H1 (cell line): ENCODE data around the gene RPTN. TPM values are rescaled to one million over a fixed set of nuclear protein-coding genes. Genes with fewer than 3 reads are reported as not detected.

Experiments used
- CBX5 ChIP-seq: fragments of 300-800, 300-1000 bp; sonication (generic); IDR thresholded peaks from 2 replicates; pipeline ENCODE4 v1.7.1; 2016; ENCODE audit warnings: antibody characterized with exemption, low read length, low read depth
- CHD7 ChIP-seq: fragments of 300-600 bp; sonication (generic); IDR thresholded peaks from 2 replicates; pipeline ENCODE4 v1.7.1; 2012; ENCODE audit warnings: low read length, moderate library complexity, mild to moderate bottlenecking, inconsistent platforms; ENCODE audit not compliant: insufficient replicate concordance
- CTBP2 ChIP-seq: IDR thresholded peaks from 2 replicates; pipeline ENCODE4 v1.7.0; 2011; ENCODE audit warnings: borderline replicate concordance, mild to moderate bottlenecking, moderate library complexity, mixed read lengths, low read length; ENCODE audit not compliant: insufficient read depth, insufficient read length
- GABPA ChIP-seq: IDR thresholded peaks from 2 replicates; pipeline ENCODE4 v1.6.1; 2011; ENCODE audit warnings: mild to moderate bottlenecking, low read length, moderate library complexity, borderline replicate concordance; ENCODE audit not compliant: insufficient read depth
- SIX5 ChIP-seq: IDR thresholded peaks from 2 replicates; pipeline ENCODE4 v1.6.1; 2011; ENCODE audit warnings: mild to moderate bottlenecking, low read depth, low read length
- SP1 ChIP-seq: IDR thresholded peaks from 2 replicates; pipeline ENCODE4 v1.6.1; 2011; ENCODE audit warnings: low read depth, low read length
- SP2 ChIP-seq: IDR thresholded peaks from 2 replicates; pipeline ENCODE4 v1.6.1; 2012; ENCODE audit warnings: mild to moderate bottlenecking, low read length, inconsistent platforms
- TCF12 ChIP-seq: IDR thresholded peaks from 2 replicates; pipeline ENCODE4 v1.6.1; 2011; ENCODE audit warnings: low read depth, mild to moderate bottlenecking, low read length
- USF2 ChIP-seq: IDR thresholded peaks from 2 replicates; pipeline ENCODE4 v1.6.1; 2011; ENCODE audit warnings: low read length, improper control_type of control experiment
- polyA plus RNA-seq, 7 experiments: library from polyadenylated mRNA; depleted of rRNA in 3 of 7; stranded (reverse) in 5 of 7; unstranded in 2 of 7; fragments of >200 nt in 5 of 7; fragments of 200-250 nt in 2 of 7; gene quantifications; 1 replicate in 5 of 7; 2 replicates in 1 of 7; 4 replicates in 1 of 7; pipeline versions ENCODE4 v1.2.1 to v1.2.3, GENCODE V29; 2011 to 2013; ENCODE audit warnings: missing spikeins in 2 of 7, mixed read lengths in 2 of 7
- total RNA-seq: library from RNA; stranded (reverse); fragmentation: NEBNext Ultra II Directional; extraction: Animal tissue kit (Norgen Biotek cat#: 25700); gene quantifications from 2 replicates; pipeline ENCODE4 v1.2.1, GENCODE V29; 2021

RPTN gene
- total and polyA plus RNA-seq, 2 of the 8 experiments (the other 6 are each of a cell fraction or from before 2014, with no cell fraction given): not detected

GRCh38 chr1:152197361-152197941 lies 38.4 kb upstream of the RPTN start (continued):
- TF ChIP-seq CHD7 (no peak), TCF12 (no peak), CTBP2 (no peak), SP1 (no peak), SIX5 (no peak), USF2 (no peak), GABPA (no peak), CBX5 (no peak), SP2 (no peak)
